ENCODE measurements around the gene UXS1.

UXS1 gene

DNA sequence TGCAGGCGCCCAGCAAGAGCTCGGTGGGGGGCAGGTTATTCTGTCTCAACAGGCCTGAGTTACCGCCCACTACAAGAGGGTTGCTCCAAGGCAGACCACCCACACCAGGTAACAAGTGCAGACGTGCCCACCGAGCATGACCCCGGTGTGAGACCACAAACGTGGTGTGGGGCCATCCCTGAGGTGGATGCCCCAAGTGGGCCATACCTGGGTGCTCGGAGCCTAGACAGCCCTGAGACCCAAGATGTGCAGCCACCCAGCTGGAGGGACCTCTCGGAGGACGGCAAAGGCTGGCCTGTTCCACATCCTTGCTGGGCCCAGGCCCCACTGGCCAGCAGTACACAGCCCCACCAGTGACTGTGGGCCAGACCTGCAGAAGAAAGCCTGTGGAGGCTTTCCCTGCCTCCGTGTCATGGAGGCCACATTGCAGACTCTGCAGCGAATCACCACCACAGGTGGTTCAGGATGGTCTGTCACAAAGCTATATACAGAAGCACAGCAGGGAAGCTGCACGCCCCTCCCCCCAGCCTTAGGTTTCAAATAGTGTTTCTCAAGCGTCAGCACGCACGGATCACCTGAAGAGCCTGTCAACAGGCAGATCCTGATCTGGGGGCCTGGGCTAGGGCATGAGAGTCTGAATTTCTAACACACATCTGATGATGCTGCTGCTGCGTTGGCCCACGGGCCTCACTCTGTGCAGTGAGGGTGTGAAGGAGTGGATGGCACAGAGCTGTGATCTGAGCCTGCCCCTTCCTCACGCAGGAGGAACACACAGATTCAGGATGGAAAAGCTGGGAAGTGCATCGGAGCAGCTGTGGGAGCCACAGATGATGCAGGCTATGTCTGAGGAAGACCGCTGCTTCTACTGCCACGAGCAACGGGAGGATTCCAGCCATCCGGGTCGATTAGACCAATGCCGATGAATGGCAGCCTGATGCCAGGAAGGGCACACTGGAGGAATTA, 96.8 kb downstream of the UXS1 start:
- CTCF ChIA-PET: interaction anchor here (1.7 kb wide), 1 partner anchor 520 kb away, joined by 6 read pairs; no protein-coding TSS in a partner anchor
- POLR2A ChIA-PET: no interaction called here
- no peak overlapping the region for H3K4me3 ChIP-seq (ENCODE audit: low read depth, low read length)
- DNase-seq (ENCODE audit: low read depth, low spot score): no peak
- TF ChIP-seq, protein P1, sequence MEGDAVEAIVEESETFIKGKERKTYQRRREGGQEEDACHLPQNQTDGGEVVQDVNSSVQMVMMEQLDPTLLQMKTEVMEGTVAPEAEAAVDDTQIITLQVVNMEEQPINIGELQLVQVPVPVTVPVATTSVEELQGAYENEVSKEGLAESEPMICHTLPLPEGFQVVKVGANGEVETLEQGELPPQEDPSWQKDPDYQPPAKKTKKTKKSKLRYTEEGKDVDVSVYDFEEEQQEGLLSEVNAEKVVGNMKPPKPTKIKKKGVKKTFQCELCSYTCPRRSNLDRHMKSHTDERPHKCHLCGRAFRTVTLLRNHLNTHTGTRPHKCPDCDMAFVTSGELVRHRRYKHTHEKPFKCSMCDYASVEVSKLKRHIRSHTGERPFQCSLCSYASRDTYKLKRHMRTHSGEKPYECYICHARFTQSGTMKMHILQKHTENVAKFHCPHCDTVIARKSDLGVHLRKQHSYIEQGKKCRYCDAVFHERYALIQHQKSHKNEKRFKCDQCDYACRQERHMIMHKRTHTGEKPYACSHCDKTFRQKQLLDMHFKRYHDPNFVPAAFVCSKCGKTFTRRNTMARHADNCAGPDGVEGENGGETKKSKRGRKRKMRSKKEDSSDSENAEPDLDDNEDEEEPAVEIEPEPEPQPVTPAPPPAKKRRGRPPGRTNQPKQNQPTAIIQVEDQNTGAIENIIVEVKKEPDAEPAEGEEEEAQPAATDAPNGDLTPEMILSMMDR (IDR thresholded peaks at IDR 0.05; ENCODE audit: insufficient read depth, low read length, missing control alignments): no peak

DNA sequence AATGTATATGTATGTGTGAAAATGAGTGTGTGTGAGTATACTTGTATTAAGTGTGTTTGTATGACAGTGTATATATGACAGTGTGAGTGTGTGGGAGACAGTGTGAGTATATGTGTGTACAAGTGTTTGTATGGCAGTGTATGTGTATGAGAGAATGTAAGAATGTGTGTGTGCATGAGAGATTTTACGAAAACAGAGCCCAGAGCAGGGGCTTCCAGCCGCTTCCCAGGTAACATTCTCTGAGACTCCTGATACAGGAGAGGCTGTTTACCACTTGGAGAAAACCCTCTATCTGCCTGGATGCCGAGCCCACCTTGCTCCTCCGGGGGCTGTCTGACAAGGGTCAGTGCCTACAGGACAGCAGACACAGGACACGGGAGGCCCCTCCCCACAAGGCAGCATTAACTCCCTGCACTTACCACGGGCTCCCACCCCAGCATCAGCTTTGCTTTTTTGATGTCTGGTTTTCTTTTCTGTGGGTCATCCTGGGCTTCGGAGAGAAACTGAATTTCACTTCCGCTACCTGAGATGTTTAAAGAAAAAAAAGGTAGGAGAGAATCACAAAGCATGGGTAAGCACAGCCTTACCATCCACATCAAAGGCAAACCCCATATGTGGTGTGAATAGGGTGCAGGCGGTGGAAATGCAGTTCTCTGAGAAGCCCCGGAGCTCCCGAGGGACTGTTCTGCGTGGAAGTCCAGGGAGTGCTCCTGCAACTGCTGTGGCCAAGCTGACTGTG, 97.6 kb downstream of the UXS1 start:
- TF ChIP-seq, protein P1 (IDR thresholded peaks at IDR 0.05; ENCODE audit: insufficient read depth, low read length, missing control alignments): no peak
- CTCF ChIA-PET: no interaction called here
- no peak for DNase-seq (ENCODE audit: low read depth, low spot score)
- POLR2A ChIA-PET: no interaction called here
- H3K4me3 ChIP-seq (ENCODE audit: low read depth, low read length): no peak overlapping the region

DNA sequence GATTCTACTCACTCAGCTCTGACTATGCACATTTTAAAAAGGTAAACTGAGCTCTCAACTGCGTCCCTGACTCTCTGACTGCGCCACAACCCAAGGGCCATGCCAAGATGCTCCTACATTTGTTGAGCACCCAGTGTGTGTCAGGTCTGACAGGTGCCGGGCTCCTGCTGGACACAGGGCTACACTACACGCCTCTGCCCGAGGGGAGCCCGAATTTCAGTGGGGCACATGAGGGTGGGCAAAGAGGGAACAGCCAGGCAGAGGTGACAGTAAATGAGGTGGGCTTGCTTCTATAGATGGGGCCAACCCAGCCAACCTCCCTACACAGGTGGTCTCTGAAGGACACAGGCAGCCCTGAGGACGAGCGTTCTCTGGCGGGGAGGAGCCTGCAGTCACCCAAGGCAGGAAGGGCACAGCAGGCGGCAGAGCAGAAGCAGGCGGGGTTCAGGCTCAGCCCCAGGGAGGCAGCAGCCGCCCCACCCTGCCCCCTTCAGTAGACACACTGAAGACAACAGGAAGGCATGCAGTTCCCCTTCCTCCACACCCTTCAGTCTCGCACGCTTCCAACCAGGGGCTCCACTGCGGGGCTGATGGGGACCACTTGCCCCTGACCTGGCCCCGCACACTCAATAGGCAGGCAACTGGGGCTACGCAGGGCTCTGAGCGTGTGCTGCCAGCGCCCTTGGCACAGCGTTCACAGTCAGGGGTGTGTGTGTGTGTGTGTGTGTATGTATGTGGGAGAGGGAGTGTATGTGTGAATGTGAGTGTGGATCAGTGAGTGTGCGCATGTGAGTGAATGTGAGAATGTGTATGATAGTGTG, 98.4 kb downstream of the UXS1 start:
- ChIA-PET POLR2A (no interaction called here), CTCF (interaction anchor here (2.0 kb wide), 1 partner anchor 10 kb away, joined by 6 read pairs; no protein-coding TSS in a partner anchor)
- H3K4me3 ChIP-seq (ENCODE audit: low read depth, low read length): no peak overlapping the region
- no peak for DNase-seq (ENCODE audit: low read depth, low spot score)
- TF ChIP-seq, protein P1 (IDR thresholded peaks at IDR 0.05; ENCODE audit: insufficient read depth, low read length, missing control alignments): no peak

DNA sequence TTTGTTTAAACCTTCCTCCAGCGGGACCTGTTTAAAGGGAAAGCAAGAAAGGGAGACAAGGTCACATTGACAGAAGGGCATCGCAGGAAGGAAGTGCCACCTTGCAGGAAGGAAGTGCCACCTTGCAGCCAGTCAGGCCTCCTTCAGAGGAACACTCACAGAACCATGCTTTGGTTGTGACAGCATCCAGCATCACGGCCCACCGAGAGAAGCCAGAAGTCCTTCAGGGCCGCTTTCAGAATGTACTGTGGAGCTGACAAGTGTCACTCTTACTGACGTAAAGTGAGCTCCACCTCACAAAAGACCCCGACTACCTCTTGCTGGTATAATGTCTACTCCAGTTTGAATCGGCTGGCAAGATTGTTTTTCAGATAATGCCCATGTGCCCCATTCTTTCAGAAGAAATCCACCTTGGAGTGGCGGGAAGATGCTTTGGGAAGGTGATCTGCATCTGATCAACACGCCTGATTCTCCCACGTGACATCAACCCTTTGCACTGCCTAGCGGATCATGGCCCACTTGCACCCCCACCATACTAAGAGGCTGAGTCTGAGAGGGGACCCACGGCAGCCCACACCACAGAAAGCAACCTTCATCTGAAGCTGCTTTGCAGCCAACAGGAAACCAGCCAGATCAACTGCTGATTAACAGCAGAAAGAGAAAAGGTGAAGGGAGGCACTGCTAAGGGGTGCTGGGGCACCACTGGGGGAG, 99.8 kb downstream of the UXS1 start:
- H3K4me3 ChIP-seq (ENCODE audit: low read depth, low read length): no peak overlapping the region
- ChIA-PET CTCF (interaction anchor here (1.5 to 3.5 kb wide), 3 partner anchors 9 to 518 kb away, joined by 4 to 13 read pairs (median 6); no protein-coding TSS in a partner anchor), POLR2A (no interaction called here)
- TF ChIP-seq, protein P1 (IDR thresholded peaks at IDR 0.05; ENCODE audit: insufficient read depth, low read length, missing control alignments): no peak
- DNase-seq (ENCODE audit: low read depth, low spot score): no peak

DNA sequence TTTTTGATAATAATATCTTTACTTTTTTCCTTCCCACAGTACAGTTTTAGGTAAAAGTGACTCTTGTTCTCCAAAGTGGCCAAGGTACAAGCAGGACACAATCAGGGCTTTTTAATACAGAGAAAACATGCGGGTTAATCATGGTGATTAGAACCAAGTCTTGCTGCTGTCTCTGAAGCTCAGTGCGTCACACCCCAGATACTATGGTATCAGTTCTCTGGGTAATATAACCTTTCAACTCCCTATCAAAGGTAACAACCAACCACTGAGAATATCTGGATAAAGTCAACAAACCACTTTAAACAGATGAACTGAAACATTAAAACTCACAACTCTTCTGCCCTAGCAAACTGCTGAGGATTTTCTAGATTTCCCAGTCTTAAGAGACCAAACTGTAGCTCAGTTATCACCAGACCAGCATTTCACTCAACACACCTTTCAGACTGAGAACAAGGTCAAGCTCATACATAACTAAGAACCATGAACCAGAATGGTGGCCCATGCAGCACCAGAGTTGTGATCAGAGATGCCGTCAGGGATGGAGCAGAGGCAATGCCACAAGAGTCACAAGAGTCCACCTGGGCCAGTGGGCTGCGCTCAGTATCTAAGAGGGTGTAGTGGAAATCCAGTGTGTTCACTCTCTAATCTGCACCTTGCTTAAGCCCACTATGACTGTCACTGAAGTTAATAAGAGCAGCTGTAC, 103.0 kb downstream of the UXS1 start:
- POLR2A ChIA-PET: no interaction called here
- H3K4me3 ChIP-seq (ENCODE audit: low read depth, low read length): no peak overlapping the region
- DNase-seq (ENCODE audit: low read depth, low spot score): no peak
- CTCF ChIA-PET: interaction anchor here (0.8 kb wide), 1 partner anchor 8 kb away, joined by 3 read pairs; no protein-coding TSS in a partner anchor
- TF ChIP-seq, protein P1 (IDR thresholded peaks at IDR 0.05; ENCODE audit: insufficient read depth, low read length, missing control alignments): no peak
